Activated naive CD8-positive, alpha-beta T cell treated with anti-CD3 and anti-CD28 coated beads, Interleukin-2, amount 10 ng/mL, durations not matched to agents 7 days and 5 days (primary cell): ENCODE measurements around the gene CXCR1. TPM values are rescaled to one million over a fixed set of nuclear protein-coding genes. Genes with fewer than 3 reads are reported as not detected.
"Not testable (repeated sequence)": the region's sequence is repeated elsewhere in the genome, so short reads cannot be mapped to it uniquely, and the experiment has no call there.

Experiments
- ATAC-seq: fragments of 150-1000 bp; cut with Tn5 transposase; one replicate; pipeline ENCODE4 v1.10.0; 2021; ENCODE audit warnings: low read depth, moderate library complexity
- POLR2A ChIA-PET: fragments of 350-600 bp; sonication (Branson Sonifier 250); formaldehyde crosslinking; loops from one replicate; lab custom pipeline; 2021; ENCODE audit warnings: antibody characterized with exemption; lab: Charles Lee
- DNase-seq: peaks from one replicate; pipeline ENCODE4 v3.0.0; 2021
- H3K27ac Mint-ChIP-seq: one replicate; pipeline ENCODE4 v1.8.0; 2022; ENCODE audit warnings: mild to moderate bottlenecking, mixed read lengths
- H3K27me3 Mint-ChIP-seq: one replicate; pipeline ENCODE4 v1.8.0; 2022; ENCODE audit warnings: mild to moderate bottlenecking, moderate library complexity, mixed read lengths
- H3K36me3 Mint-ChIP-seq: one replicate; pipeline ENCODE4 v1.8.0; 2021; ENCODE audit warnings: mild to moderate bottlenecking, mixed read lengths
- H3K4me1 Mint-ChIP-seq: one replicate; pipeline ENCODE4 v1.8.0; 2021; ENCODE audit warnings: mixed read lengths
- H3K4me3 Mint-ChIP-seq: one replicate; pipeline ENCODE4 v1.8.0; 2022; ENCODE audit warnings: mild to moderate bottlenecking, moderate library complexity, mixed read lengths
- H3K9me3 Mint-ChIP-seq: one replicate; pipeline ENCODE4 v1.8.0; 2021; ENCODE audit warnings: mixed read lengths
- total RNA-seq, 2 experiments: library from RNA; stranded (reverse); gene quantifications; one replicate each; pipeline ENCODE4 v1.2.3, GENCODE V29; 2021

Gene CXCR1
- total RNA-seq, 2 experiments from 2014 or later, result 0.14 to 0.19 TPM

GRCh38 chr2:218180467-218181114 lies 13.8 kb upstream of the CXCR1 start:
- H3K36me3 Mint-ChIP-seq, result no peaks in the 10 kb centered on the region
- no peak for DNase-seq
- H3K4me3 Mint-ChIP-seq, result no peak overlapping the region
- H3K4me1 Mint-ChIP-seq, result no peaks in the 10 kb centered on the region
- H3K27ac Mint-ChIP-seq, result no peak overlapping the region
- no peaks in the 10 kb centered on the region for H3K9me3 Mint-ChIP-seq
- H3K27me3 Mint-ChIP-seq, result peaks cover 20% of the 10 kb centered on the region
- POLR2A ChIA-PET, result no interaction called here
- no peak for ATAC-seq

GRCh38 chr2:218179782-218180181 lies 13.0 kb upstream of the CXCR1 start:
- no peaks in the 10 kb centered on the region for H3K9me3 Mint-ChIP-seq
- DNase-seq (no peak), ATAC-seq (no peak)
- H3K4me3 Mint-ChIP-seq, result no peak overlapping the region
- H3K27ac Mint-ChIP-seq, result no peak overlapping the region
- H3K36me3 Mint-ChIP-seq, result no peaks in the 10 kb centered on the region
- POLR2A ChIA-PET, result no interaction called here
- peaks cover 20% of the 10 kb centered on the region for H3K27me3 Mint-ChIP-seq
- H3K4me1 Mint-ChIP-seq, result no peaks in the 10 kb centered on the region

GRCh38 chr2:218172845-218173244 lies 6.1 kb upstream of the CXCR1 start:
- Mint-ChIP-seq H3K4me3 (no peak overlapping the region), H3K27ac (no peak overlapping the region), H3K27me3 (peaks cover 12% of the 10 kb centered on the region), H3K9me3 (no peaks in the 10 kb centered on the region), H3K36me3 (no peaks in the 10 kb centered on the region), H3K4me1 (no peaks in the 10 kb centered on the region)
- ATAC-seq (no peak), DNase-seq (no peak)
- POLR2A ChIA-PET, result no interaction called here

GRCh38 chr2:218171744-218172143 lies 5.0 kb upstream of the CXCR1 start:
- H3K9me3 Mint-ChIP-seq, H3K27ac Mint-ChIP-seq, ATAC-seq, H3K4me3 Mint-ChIP-seq, H3K36me3 Mint-ChIP-seq, DNase-seq, H3K4me1 Mint-ChIP-seq: not testable (repeated sequence)
- POLR2A ChIA-PET, result interaction anchor here (1.2 kb wide), 1 partner anchor 45 kb away, joined by 3 read pairs; no protein-coding TSS in a partner anchor
- peaks cover 12% of the 10 kb centered on the region for H3K27me3 Mint-ChIP-seq

GRCh38 chr2:218169757-218170546 lies 3.2 kb upstream of the CXCR1 start:
- Mint-ChIP-seq H3K36me3 (no peaks in the 10 kb centered on the region), H3K27me3 (peaks cover 17% of the 10 kb centered on the region)
- POLR2A ChIA-PET, result no interaction called here

GRCh38 chr2:218168635-218169462 lies 2.1 kb upstream of the CXCR1 start:
- ATAC-seq (peak; percentile 61), DNase-seq (peak; percentile 61)
- H3K4me1 Mint-ChIP-seq, result peaks cover 11% of the 10 kb centered on the region
- no peaks in the 10 kb centered on the region for H3K9me3 Mint-ChIP-seq
- H3K27me3 Mint-ChIP-seq, result peaks cover 17% of the 10 kb centered on the region
- POLR2A ChIA-PET, result no interaction called here
- H3K4me3 Mint-ChIP-seq, result no peak overlapping the region
- no peaks in the 10 kb centered on the region for H3K36me3 Mint-ChIP-seq
- peak overlapping the region; percentile 47 for H3K27ac Mint-ChIP-seq

More at GRCh38 chr2:218169757-218170546, 3.2 kb upstream of the CXCR1 start:
- peaks cover 11% of the 10 kb centered on the region for H3K4me1 Mint-ChIP-seq
- DNase-seq (no peak), ATAC-seq (no peak)
- no peak overlapping the region for H3K27ac Mint-ChIP-seq
- H3K9me3 Mint-ChIP-seq, result no peaks in the 10 kb centered on the region
- H3K4me3 Mint-ChIP-seq, result no peak overlapping the region

- Mint-ChIP-seq H3K27me3 (peaks cover 17% of the 10 kb centered on the region), H3K36me3 (no peaks in the 10 kb centered on the region)
These were observed 1.3 kb upstream of the CXCR1 start for GRCh38 chr2:218168016-218168415.

GRCh38 chr2:218162814-218163213 lies 3.9 kb downstream of the CXCR1 start:
- Mint-ChIP-seq H3K27me3 (peaks cover 29% of the 10 kb centered on the region), H3K4me1 (peaks cover 11% of the 10 kb centered on the region), H3K9me3 (no peaks in the 10 kb centered on the region), H3K27ac (no peak overlapping the region), H3K4me3 (no peak overlapping the region), H3K36me3 (no peaks in the 10 kb centered on the region)
- ATAC-seq, result no peak
- no peak for DNase-seq
- POLR2A ChIA-PET, result no interaction called here

More at GRCh38 chr2:218168016-218168415, 1.3 kb upstream of the CXCR1 start:
- Mint-ChIP-seq H3K9me3 (no peaks in the 10 kb centered on the region), H3K4me1 (peaks cover 11% of the 10 kb centered on the region), H3K4me3 (no peak overlapping the region), H3K27ac (no peak overlapping the region)
- POLR2A ChIA-PET, result no interaction called here
- DNase-seq (no peak), ATAC-seq (no peak)

GRCh38 chr2:218161644-218162043 lies 5.1 kb downstream of the CXCR1 start:
- H3K36me3 Mint-ChIP-seq, result no peaks in the 10 kb centered on the region
- no peak overlapping the region for H3K27ac Mint-ChIP-seq
- ATAC-seq, result no peak

GRCh38 chr2:218155953-218156479 lies 10.7 kb downstream of the CXCR1 start:
- POLR2A ChIA-PET, result no interaction called here
- H3K4me3 Mint-ChIP-seq, result no peak overlapping the region
- no peak overlapping the region for H3K27ac Mint-ChIP-seq
- peaks cover 25% of the 10 kb centered on the region for H3K27me3 Mint-ChIP-seq
- ATAC-seq (no peak), DNase-seq (no peak)
- no peaks in the 10 kb centered on the region for H3K4me1 Mint-ChIP-seq
- H3K36me3 Mint-ChIP-seq, result no peaks in the 10 kb centered on the region
- H3K9me3 Mint-ChIP-seq, result no peaks in the 10 kb centered on the region

More at GRCh38 chr2:218161644-218162043, 5.1 kb downstream of the CXCR1 start:
- H3K4me3 Mint-ChIP-seq, result no peak overlapping the region
- no peak for DNase-seq
- H3K4me1 Mint-ChIP-seq, result peaks cover 2% of the 10 kb centered on the region
- POLR2A ChIA-PET, result no interaction called here
- peaks cover 31% of the 10 kb centered on the region for H3K27me3 Mint-ChIP-seq
- H3K9me3 Mint-ChIP-seq, result no peaks in the 10 kb centered on the region

GRCh38 chr2:218152777-218153176 lies 14.0 kb downstream of the CXCR1 start:
- ATAC-seq (no peak), DNase-seq (no peak)
- Mint-ChIP-seq H3K27me3 (peaks cover 17% of the 10 kb centered on the region), H3K27ac (no peak overlapping the region), H3K4me3 (no peak overlapping the region), H3K4me1 (peaks cover 6% of the 10 kb centered on the region), H3K9me3 (no peaks in the 10 kb centered on the region), H3K36me3 (no peaks in the 10 kb centered on the region)
- POLR2A ChIA-PET, result no interaction called here

- Mint-ChIP-seq H3K27ac (no peak overlapping the region), H3K36me3 (no peaks in the 10 kb centered on the region), H3K4me3 (no peak overlapping the region), H3K4me1 (peaks cover 6% of the 10 kb centered on the region), H3K27me3 (peaks cover 15% of the 10 kb centered on the region), H3K9me3 (no peaks in the 10 kb centered on the region)
- POLR2A ChIA-PET, result no interaction called here
- no peak for DNase-seq
- no peak for ATAC-seq
These were observed 14.6 kb downstream of the CXCR1 start for GRCh38 chr2:218152172-218152571.

- DNase-seq, result no peak
- Mint-ChIP-seq H3K27me3 (peaks cover 20% of the 10 kb centered on the region), H3K4me1 (peaks cover 6% of the 10 kb centered on the region), H3K36me3 (no peaks in the 10 kb centered on the region), H3K27ac (no peak overlapping the region), H3K9me3 (no peaks in the 10 kb centered on the region), H3K4me3 (no peak overlapping the region)
- POLR2A ChIA-PET, result no interaction called here
- ATAC-seq, result no peak
These were observed 16.8 kb downstream of the CXCR1 start for GRCh38 chr2:218149848-218150440.
